Stimulated activated naive B cell treated with anti-CD40 and anti-IgM and Interleukin-4, amounts not matched to agents 10 μg/mL and 1 μg/mL and 100 μg/mL, for 72 hours (primary cell): ENCODE data around the gene TIMM22.

Experiments used
- ATAC-seq, 2 donors: fragments of 150-1000 bp; cut with Tn5 transposase; replicated peaks; 2 replicates each; pipeline ENCODE4 v1.10.0; 2021; ENCODE audit warnings: moderate library complexity in 1 of 2
- DNase-seq: peaks from one replicate; pipeline ENCODE4 v3.0.0; 2021
- H3K27ac Mint-ChIP-seq: one replicate; pipeline ENCODE4 v1.8.0; 2022; ENCODE audit warnings: mild to moderate bottlenecking, mixed read lengths
- H3K27me3 Mint-ChIP-seq, 2 donors: one replicate each; pipeline ENCODE4 v1.8.0; 2022; ENCODE audit warnings: mixed read lengths in 2 of 2
- H3K36me3 Mint-ChIP-seq, 2 donors: one replicate each; pipeline ENCODE4 v1.8.0; 2022; ENCODE audit warnings: mixed read lengths in 2 of 2, mild to moderate bottlenecking in 1 of 2
- H3K4me1 Mint-ChIP-seq, 2 donors: one replicate each; pipeline ENCODE4 v1.8.0; 2022; ENCODE audit warnings: mixed read lengths in 2 of 2, mild to moderate bottlenecking in 1 of 2
- H3K4me3 Mint-ChIP-seq, 2 donors: one replicate each; pipeline ENCODE4 v1.8.0; 2022; ENCODE audit warnings: mild to moderate bottlenecking in 2 of 2, mixed read lengths in 2 of 2, moderate library complexity in 1 of 2
- H3K9me3 Mint-ChIP-seq, 2 donors: one replicate each; pipeline ENCODE4 v1.8.0; 2022; ENCODE audit warnings: mixed read lengths in 2 of 2, mild to moderate bottlenecking in 1 of 2

TIMM22 gene

GRCh38 chr17:1029922-1030644 is 33.2 kb downstream of the TIMM22 start:
- no peak for ATAC-seq
- H3K9me3 Mint-ChIP-seq, result no peaks in the 10 kb centered on the region
- no peaks in the 10 kb centered on the region for H3K27me3 Mint-ChIP-seq
- H3K27ac Mint-ChIP-seq, result no peak overlapping the region
- H3K4me3 Mint-ChIP-seq, result no peak overlapping the region
- no peak for DNase-seq
- peaks cover 16 to 29% of the 10 kb centered on the region in 2 donors for H3K4me1 Mint-ChIP-seq
- peaks cover 16 to 20% of the 10 kb centered on the region in 2 donors for H3K36me3 Mint-ChIP-seq

DNA sequence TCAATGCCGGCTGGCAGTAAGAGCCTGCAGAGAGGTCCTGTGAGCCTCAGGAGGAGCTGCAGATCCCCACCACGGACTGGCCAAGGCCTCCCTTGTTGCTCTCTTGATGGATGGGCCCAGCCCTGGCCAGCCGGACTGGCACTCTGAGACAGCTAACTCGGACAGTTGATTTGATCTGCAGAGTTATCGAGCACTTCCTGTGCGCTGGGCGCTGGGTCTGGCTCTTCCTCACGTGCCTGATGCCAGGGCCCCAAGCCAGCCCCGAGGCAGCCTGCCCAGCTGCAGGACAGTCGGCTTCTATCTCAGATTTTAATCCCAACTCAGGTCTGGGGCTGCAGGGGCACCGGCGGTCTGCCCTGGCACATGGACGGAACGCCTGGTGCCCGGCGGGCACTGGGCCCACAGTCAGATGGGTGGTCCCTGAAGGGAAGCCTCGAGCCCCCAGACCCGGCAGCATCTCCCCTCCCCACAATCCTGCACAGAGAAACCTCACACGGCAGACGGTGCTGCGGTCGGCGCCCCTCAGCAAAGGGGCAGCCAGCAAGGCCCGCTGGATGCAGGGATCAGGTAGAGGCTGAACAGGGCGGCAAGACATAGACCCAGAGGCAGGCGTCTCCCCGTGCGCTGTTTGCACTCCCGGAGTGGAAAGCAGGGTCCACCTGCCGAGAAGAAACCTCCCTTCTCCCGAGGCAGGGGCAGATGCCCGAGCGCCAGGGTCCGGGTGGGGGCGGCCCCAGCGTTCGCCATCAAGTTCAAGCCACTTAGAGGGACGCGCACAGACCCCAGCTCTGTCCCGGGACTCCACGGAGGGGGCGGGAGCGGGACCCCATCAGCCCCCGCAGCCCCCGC is 34.0 kb downstream of the TIMM22 start:
- H3K4me1 Mint-ChIP-seq, result peaks cover 17 to 30% of the 10 kb centered on the region in 2 donors
- no peak for DNase-seq
- H3K4me3 Mint-ChIP-seq, result no peak overlapping the region
- no peak for ATAC-seq
- H3K27me3 Mint-ChIP-seq, result no peaks in the 10 kb centered on the region
- no peak overlapping the region for H3K27ac Mint-ChIP-seq
- H3K9me3 Mint-ChIP-seq, result no peaks in the 10 kb centered on the region
- H3K36me3 Mint-ChIP-seq, result peaks cover 9 to 14% of the 10 kb centered on the region in 2 donors

DNA sequence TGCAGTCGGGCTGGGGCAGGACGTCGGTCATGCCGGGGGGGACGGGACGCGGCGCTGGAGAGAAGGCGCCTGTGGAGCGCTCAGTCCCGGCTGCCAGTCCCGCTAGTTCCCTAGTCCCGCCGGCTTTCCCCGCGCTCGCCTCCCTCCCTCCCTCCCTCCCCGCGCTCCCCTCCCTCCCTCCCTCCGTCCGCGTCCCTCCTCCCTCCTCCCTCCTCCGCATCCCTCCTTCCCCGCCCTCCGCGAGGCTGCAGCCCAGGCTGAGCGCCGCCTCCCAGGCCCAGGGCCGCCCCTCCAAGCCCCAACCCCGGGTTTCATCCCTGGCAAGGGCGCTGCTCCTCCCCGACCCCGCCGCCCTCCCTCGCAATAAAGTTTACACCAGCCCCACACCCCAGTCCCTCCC is 34.8 kb downstream of the TIMM22 start:
- DNase-seq (no peak), ATAC-seq (no peak)
- H3K9me3 Mint-ChIP-seq, result no peaks in the 10 kb centered on the region
- H3K27ac Mint-ChIP-seq, result no peak overlapping the region
- no peak overlapping the region for H3K4me3 Mint-ChIP-seq
- no peaks in the 10 kb centered on the region for H3K27me3 Mint-ChIP-seq
- peaks cover 6 to 11% of the 10 kb centered on the region in 2 donors for H3K36me3 Mint-ChIP-seq
- peaks cover 17 to 36% of the 10 kb centered on the region in 2 donors for H3K4me1 Mint-ChIP-seq

- peaks cover 4 to 11% of the 10 kb centered on the region in 2 donors for H3K36me3 Mint-ChIP-seq
- peak in 1 of 2 donors; percentile 20 for ATAC-seq
- H3K27ac Mint-ChIP-seq, result no peak overlapping the region
- H3K4me3 Mint-ChIP-seq, result no peak overlapping the region
- DNase-seq, result no peak
- no peaks in the 10 kb centered on the region for H3K27me3 Mint-ChIP-seq
- H3K4me1 Mint-ChIP-seq, result peaks cover 17 to 36% of the 10 kb centered on the region in 2 donors
- H3K9me3 Mint-ChIP-seq, result no peaks in the 10 kb centered on the region
These were observed 35.5 kb downstream of the TIMM22 start for GRCh38 chr17:1032391-1032790.

- Mint-ChIP-seq H3K4me1 (peaks cover 19 to 36% of the 10 kb centered on the region in 2 donors), H3K36me3 (peaks cover 5 to 13% of the 10 kb centered on the region in 2 donors), H3K27me3 (no peaks in the 10 kb centered on the region), H3K9me3 (no peaks in the 10 kb centered on the region), H3K27ac (peak overlapping the region; percentile 62), H3K4me3 (no peak overlapping the region)
- DNase-seq (no peak), ATAC-seq (peak; percentile 74 to 78)
These were observed 36.6 kb downstream of the TIMM22 start for GRCh38 chr17:1033503-1033902.

- Mint-ChIP-seq H3K27me3 (no peaks in the 10 kb centered on the region), H3K4me1 (peaks cover 23 to 38% of the 10 kb centered on the region in 2 donors), H3K27ac (no peak overlapping the region), H3K4me3 (no peak overlapping the region), H3K9me3 (no peaks in the 10 kb centered on the region), H3K36me3 (peaks cover 9 to 15% of the 10 kb centered on the region in 2 donors)
- ATAC-seq (no peak), DNase-seq (no peak)
These were observed 37.8 kb downstream of the TIMM22 start for GRCh38 chr17:1034652-1035210.

GRCh38 chr17:1035546-1036170 is 38.7 kb downstream of the TIMM22 start:
- ATAC-seq, result no peak
- Mint-ChIP-seq H3K4me1 (peaks cover 26 to 47% of the 10 kb centered on the region in 2 donors), H3K36me3 (peaks cover 15% of the 10 kb centered on the region in 2 donors), H3K27ac (no peak overlapping the region), H3K9me3 (no peaks in the 10 kb centered on the region), H3K27me3 (no peaks in the 10 kb centered on the region), H3K4me3 (no peak overlapping the region)
- DNase-seq, result no peak

DNA sequence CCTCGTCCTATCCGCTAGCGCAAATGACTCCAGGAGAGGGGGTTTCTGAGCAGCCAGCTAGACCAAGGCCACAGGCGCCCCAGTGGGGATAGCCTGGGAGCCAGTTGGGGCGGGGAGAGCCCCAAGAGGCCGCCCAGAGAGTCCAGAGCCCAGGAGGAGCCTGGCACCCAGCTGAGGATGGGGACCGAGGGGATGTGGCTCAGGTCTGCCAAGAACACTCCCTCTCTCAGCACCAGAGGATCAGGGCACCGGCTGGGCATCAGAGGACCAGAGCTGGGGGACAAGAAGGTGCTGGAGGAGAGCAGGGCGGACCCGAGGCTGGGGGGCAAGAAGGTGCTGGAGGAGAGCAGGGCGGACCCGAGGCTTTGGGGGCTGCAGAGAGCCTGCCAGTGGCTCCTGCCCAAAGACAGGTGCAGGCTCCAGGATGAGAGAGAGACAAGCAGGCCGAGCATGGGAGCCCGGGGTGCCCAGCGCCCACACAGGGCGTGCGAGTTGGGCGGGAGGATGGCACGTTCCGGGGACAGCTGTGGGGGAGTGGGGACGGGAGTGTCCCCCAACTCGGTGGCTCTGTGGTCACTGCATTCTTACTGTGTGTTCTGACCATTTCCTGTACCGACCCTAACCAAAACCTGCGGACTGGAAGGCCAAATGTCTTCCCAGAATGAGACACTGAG is 39.4 kb downstream of the TIMM22 start:
- ATAC-seq, result no peak
- Mint-ChIP-seq H3K4me3 (no peak overlapping the region), H3K27ac (no peak overlapping the region), H3K36me3 (peaks cover 15% of the 10 kb centered on the region in 2 donors), H3K9me3 (no peaks in the 10 kb centered on the region), H3K4me1 (peaks cover 26 to 49% of the 10 kb centered on the region in 2 donors), H3K27me3 (no peaks in the 10 kb centered on the region)
- DNase-seq, result no peak

- ATAC-seq (no peak), DNase-seq (no peak)
- Mint-ChIP-seq H3K27ac (no peak overlapping the region), H3K36me3 (peaks cover 18% of the 10 kb centered on the region in 2 donors), H3K4me1 (peaks cover 27 to 49% of the 10 kb centered on the region in 2 donors), H3K4me3 (no peak overlapping the region), H3K27me3 (no peaks in the 10 kb centered on the region), H3K9me3 (no peaks in the 10 kb centered on the region)
These were observed 39.9 kb downstream of the TIMM22 start for GRCh38 chr17:1036845-1037237.

DNA sequence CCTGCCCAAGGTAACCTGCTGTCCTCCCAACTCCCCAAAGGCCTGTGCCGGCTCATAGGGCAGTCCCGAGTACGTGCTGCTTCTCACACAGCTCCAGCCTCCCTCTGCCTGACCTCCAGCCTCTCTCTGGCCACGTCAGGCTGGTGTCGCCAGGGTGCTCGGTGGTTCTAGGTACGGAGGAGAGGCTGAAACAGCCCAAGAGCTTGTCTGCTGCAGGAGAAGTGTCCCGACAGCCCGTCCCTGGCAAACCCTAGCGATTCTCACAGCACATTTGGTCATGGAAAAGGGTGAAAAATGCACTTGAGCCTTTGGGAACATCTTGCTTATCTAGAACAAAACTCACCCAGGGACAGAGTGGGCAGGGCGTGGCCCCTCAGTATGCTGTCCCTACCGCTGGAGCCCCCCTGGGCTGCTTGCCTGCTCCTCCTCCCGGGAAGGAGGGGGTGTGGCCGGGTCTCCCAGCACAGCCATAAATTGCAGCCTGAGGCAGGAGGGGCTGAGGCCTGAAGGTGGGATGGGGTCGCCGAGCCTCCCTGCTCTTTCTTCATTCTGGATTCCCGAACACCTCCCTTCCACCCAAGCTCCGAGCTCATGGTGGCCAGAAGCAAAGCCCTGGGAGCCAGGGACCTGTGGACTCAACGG is 40.4 kb downstream of the TIMM22 start:
- H3K4me1 Mint-ChIP-seq, result peaks cover 31 to 45% of the 10 kb centered on the region in 2 donors
- no peaks in the 10 kb centered on the region for H3K9me3 Mint-ChIP-seq
- no peak overlapping the region for H3K27ac Mint-ChIP-seq
- ATAC-seq (no peak), DNase-seq (no peak)
- H3K27me3 Mint-ChIP-seq, result no peaks in the 10 kb centered on the region
- peaks cover 23% of the 10 kb centered on the region in 2 donors for H3K36me3 Mint-ChIP-seq
- H3K4me3 Mint-ChIP-seq, result no peak overlapping the region

DNA sequence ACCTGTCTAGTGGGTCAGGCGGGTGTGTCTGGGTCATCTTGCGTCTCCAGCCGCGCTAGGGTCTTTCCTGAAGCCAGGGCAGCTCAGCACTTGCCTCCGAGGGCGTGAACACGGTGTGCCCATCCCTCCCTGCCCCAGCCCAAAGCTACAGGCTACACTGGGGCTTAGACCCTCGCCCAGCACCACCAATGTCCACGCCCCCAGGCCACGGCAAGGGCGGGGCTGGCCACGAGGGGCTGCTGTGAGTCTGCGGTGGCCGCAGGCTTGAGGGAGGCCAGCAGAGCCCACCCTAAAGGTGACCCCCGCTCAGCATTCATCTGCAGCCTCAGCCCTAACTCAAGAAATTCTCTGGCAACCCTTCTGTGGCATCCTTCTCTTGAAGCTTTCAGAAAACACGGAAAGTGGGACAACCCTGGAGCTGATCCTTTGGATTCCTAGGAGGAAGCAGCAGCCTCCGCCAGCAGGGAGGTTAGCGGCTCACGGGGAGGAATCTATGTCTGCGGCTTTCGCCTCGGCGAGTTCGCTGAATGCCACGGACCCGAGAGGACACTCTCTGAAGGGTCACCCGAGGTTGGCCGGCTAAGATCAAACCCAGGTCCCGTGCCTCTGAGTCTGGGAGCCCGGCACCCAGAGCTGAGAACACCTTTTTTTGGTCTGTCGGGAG is 41.7 kb downstream of the TIMM22 start:
- ATAC-seq (no peak), DNase-seq (no peak)
- Mint-ChIP-seq H3K4me1 (peaks cover 28 to 38% of the 10 kb centered on the region in 2 donors), H3K27ac (peak overlapping the region; percentile 78), H3K9me3 (peaks cover 0 to 5% of the 10 kb centered on the region in 2 donors), H3K36me3 (peaks cover 24 to 30% of the 10 kb centered on the region in 2 donors), H3K4me3 (no peak overlapping the region), H3K27me3 (no peaks in the 10 kb centered on the region)

DNA sequence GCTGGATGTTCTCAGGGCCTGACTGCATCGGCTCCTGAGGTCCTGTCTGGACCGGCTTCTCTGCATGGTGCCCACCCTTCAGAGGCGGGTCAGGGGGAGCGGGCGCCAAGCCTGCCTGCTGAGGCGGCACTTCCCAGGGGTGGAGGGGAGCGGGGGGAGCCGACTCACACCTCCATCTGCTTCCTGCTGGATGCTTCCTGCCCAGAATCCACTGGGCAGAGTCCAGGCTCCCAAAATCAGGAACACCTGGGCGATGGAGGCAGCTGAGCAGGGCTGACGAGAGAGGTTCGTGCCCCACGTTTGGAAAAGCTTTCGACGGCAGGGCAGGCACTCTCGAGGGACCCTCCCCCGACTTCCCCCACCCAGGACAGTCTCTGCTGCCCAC is 42.2 kb downstream of the TIMM22 start:
- H3K36me3 Mint-ChIP-seq, result peaks cover 22 to 30% of the 10 kb centered on the region in 2 donors
- H3K4me1 Mint-ChIP-seq, result peaks cover 24 to 32% of the 10 kb centered on the region in 2 donors
- H3K4me3 Mint-ChIP-seq, result no peak overlapping the region
- H3K27me3 Mint-ChIP-seq, result no peaks in the 10 kb centered on the region
- ATAC-seq (no peak), DNase-seq (no peak)
- peak overlapping the region; percentile 78 for H3K27ac Mint-ChIP-seq
- peaks cover 0 to 5% of the 10 kb centered on the region in 2 donors for H3K9me3 Mint-ChIP-seq
